HG02571 (cell line): ENCODE results near the gene IQGAP2.
A peak's percentile ranks its signal among the peaks of the same experiment; 100 is the strongest.

Source experiments
- ATAC-seq: cut with Tn5 transposase; IDR thresholded peaks from one replicate; pipeline ENCODE4 v1.9.1; 2021; ENCODE audit warnings: mild to moderate bottlenecking, moderate library complexity; ENCODE audit not compliant: unreplicated experiment

Gene IQGAP2

GRCh38 chr5:76701298-76701697 lies 298.2 kb downstream of the IQGAP2 start:
- ATAC-seq, result no peak

DNA sequence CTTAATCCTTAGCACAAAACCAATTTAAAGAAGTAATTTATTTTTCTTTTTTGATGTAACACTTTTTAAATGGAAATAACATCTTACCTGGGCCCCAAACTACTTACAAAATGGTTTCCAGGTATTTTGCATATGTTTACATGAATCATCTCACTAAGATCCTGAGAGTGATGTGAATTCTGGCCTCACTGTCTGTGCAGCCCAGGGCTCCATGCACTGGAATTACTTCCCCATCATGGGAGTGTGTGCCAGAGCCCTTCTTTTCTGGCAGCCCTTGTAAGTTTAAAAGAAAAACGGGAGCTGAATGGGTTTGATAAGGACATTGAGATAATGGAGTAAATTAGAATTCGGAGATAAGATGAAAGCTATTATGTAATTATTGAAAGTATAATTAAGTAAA lies 300.6 kb downstream of the IQGAP2 start:
- no peak for ATAC-seq

GRCh38 chr5:76704131-76704663 lies 301.1 kb downstream of the IQGAP2 start:
- no peak for ATAC-seq

- ATAC-seq, result no peak
Measured at GRCh38 chr5:76705574-76705973, 302.5 kb downstream of the IQGAP2 start.

GRCh38 chr5:76709762-76710161 lies 306.7 kb downstream of the IQGAP2 start:
- no peak for ATAC-seq

- ATAC-seq, result no peak
Measured at GRCh38 chr5:76710991-76711390, 307.9 kb downstream of the IQGAP2 start.

- no peak for ATAC-seq
Measured at GRCh38 chr5:76714751-76715485, 311.8 kb downstream of the IQGAP2 start.

GRCh38 chr5:76715486-76715735 lies 312.3 kb downstream of the IQGAP2 start:
- ATAC-seq, result no peak

- ATAC-seq, result peak; percentile 67
Measured at GRCh38 chr5:76715736-76716455, 312.8 kb downstream of the IQGAP2 start, which contains the start of gene F2R. TSS of gene F2R (plus strand) at chr5:76716126. CDS start at chr5:76716308, 182 bp downstream.

GRCh38 chr5:76716456-76717157 lies 313.5 kb downstream of the IQGAP2 start:
- ATAC-seq, result no peak

- no peak for ATAC-seq
Measured at GRCh38 chr5:76717222-76718083, 314.4 kb downstream of the IQGAP2 start.

DNA sequence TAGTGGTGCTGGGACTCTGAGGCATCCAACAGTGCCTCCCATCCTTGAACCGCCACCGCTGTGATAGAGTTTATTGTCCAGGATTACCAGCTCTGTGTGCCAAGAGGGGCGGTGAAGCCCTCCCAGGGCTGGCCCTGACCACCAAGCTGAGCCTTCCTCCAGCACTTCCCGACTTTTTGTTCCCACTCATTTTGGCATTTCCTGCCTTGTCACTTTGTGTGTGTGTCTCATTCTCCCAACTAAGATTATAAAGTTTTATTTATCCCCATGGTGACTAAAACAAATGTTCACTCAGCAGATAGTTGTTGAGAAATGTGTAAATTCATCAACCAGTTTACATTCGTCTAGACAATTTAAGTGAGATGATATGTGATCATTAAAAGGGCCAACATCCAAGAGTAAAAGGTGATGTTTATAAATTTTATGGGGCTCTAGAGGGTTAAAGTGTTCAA lies 315.3 kb downstream of the IQGAP2 start:
- no peak for ATAC-seq

- ATAC-seq, result no peak
Measured at GRCh38 chr5:76718880-76719279, 315.8 kb downstream of the IQGAP2 start.

DNA sequence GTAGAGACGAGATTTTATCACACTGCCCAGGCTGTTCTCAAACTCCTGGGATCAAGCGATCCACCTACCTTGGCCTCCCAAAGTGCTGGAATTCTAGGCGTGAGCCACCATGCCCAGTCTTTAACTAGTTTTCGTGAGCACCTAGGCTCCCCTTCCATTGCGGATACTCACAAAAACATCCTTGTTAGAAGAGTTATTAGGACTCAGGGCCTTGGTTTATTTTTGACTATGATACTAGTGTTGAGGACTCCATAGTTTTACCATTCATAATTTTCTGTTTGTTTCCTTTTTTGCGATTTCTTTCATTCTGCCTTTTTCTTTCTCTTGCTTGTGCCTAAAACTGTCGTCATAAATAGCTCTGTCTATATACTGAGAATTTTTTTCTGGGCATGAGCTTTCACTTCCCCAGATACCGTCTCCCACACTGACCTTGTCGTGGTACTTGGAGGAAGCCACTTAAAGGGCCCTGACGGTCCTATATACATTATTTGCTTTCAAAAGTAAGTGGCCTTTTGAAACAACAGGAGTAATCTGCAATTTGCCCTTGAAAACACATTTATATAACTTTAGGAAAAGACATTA lies 318.0 kb downstream of the IQGAP2 start:
- ATAC-seq, result peak; percentile 93

GRCh38 chr5:76723266-76723665 lies 320.2 kb downstream of the IQGAP2 start:
- no peak for ATAC-seq

GRCh38 chr5:76723906-76724305 lies 320.8 kb downstream of the IQGAP2 start:
- ATAC-seq, result no peak

DNA sequence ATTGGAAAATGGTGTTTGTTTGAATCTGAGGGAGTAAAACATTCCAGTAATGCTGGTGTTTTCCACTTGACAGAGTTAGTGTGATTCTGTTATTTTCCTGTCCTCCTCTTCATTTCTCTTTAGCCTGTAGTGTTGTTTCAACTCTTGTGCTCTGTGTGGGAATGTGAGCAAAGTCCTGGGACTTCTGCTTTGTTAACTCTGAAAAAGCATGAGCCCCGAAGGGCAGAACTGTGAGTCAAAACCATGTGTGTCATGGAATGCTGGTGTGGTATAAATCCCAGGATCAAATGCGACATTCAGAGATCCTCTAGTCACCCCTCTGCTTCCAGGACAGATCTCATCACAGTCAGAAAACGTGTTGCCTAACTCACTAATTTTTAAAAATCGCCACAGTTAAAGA lies 321.8 kb downstream of the IQGAP2 start:
- no peak for ATAC-seq

GRCh38 chr5:76728965-76729364 lies 325.9 kb downstream of the IQGAP2 start:
- no peak for ATAC-seq

DNA sequence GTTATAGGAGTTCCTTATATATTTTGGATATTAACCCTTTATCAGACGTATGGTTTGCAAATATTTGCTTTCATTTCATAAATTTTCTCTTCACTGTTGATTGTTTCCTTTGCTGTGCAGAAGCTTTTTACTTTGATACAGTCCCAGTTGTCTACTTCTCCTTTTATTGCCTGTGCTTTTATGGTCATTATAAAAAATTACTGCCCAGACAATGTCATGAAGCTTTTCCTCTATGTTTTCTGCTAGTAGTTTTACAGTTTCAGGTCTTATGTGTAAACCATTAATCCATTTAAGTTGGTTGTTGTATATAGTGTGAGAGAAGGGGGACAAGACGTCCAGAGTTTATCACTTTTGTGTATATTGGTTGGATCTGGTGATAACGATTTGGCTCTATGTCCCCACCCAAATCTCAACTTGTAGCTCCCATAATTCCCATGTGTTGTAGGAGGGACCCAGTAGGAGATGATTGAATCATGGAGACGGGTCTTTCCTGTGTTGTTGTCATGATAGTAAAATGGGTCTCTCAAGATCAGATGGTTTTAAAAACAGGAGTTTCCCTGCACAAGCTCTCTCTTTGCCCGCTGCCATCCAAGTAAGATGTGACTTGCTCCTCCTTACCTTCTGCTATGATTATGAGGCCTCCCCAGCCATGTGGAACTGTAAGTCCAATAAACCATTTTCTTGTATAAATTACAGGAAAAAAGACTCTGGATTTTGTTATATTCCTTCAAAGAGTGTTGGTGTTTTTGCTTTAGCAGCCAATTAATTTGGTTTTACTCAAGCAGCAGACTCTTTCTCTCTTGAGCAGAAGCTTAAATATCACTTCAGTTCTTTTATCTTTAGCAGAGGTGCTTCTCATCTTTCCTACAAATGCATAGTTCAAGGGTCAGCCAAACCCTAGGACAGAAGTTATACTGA lies 326.5 kb downstream of the IQGAP2 start:
- no peak for ATAC-seq
